GM18951 (cell line): ENCODE results near the gene GMDS.

Experiments used
- POLR2A ChIP-seq: IDR thresholded peaks from 4 replicates; pipeline ENCODE4 v1.6.1; 2011; ENCODE audit warnings: mild to moderate bottlenecking; ENCODE audit not compliant: insufficient read length, insufficient read depth; ENCODE audit errors: extremely low read depth
- in situ Hi-C: fragments of 300-500 bp; cut with MboI; formaldehyde crosslinking; loops from one replicate; pipeline ENCODE4 v1.12.0; 2022; ENCODE audit warnings: low sequenced_read_pairs, mixed read lengths, inconsistent platforms; ENCODE audit not compliant: unreplicated experiment

The GMDS gene

GRCh38 chr6:1614448-1615150, 630.8 kb downstream of the GMDS start:
- TF ChIP-seq POLR2A, result no peak
- in situ Hi-C loops, result loop anchor here (25.0 kb wide), 1 partner anchor 573 kb away; no protein-coding TSS in a partner anchor

GRCh38 chr6:1613688-1614447, 631.5 kb downstream of the GMDS start:
- no peak for TF ChIP-seq POLR2A
- in situ Hi-C loops, result loop anchor here (25.0 kb wide), 1 partner anchor 573 kb away; no protein-coding TSS in a partner anchor

- in situ Hi-C loops, result loop anchor here (25.0 kb wide), 1 partner anchor 574 kb away; no protein-coding TSS in a partner anchor
- no peak for TF ChIP-seq POLR2A
Measured at GRCh38 chr6:1613346-1613687, 632.1 kb downstream of the GMDS start.

GRCh38 chr6:1612974-1613306, 632.5 kb downstream of the GMDS start:
- TF ChIP-seq POLR2A, result no peak
- in situ Hi-C loops, result loop anchor here (25.0 kb wide), 1 partner anchor 574 kb away; no protein-coding TSS in a partner anchor

- in situ Hi-C loops, result loop anchor here (25.0 kb wide), 1 partner anchor 575 kb away; no protein-coding TSS in a partner anchor
Measured at GRCh38 chr6:1612299-1612973, 633.0 kb downstream of the GMDS start.

GRCh38 chr6:1611572-1612298, 633.7 kb downstream of the GMDS start:
- no peak for TF ChIP-seq POLR2A
- in situ Hi-C loops, result loop anchor here (25.0 kb wide), 1 partner anchor 576 kb away; no protein-coding TSS in a partner anchor

More at GRCh38 chr6:1612299-1612973, 633.0 kb downstream of the GMDS start:
- no peak for TF ChIP-seq POLR2A

DNA sequence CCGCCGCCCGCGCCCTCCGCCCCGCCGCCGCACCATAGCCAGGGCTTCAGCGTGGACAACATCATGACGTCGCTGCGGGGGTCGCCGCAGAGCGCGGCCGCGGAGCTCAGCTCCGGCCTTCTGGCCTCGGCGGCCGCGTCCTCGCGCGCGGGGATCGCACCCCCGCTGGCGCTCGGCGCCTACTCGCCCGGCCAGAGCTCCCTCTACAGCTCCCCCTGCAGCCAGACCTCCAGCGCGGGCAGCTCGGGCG, 634.2 kb downstream of the GMDS start:
- in situ Hi-C loops, result loop anchor here (25.0 kb wide), 1 partner anchor 576 kb away; no protein-coding TSS in a partner anchor
- TF ChIP-seq POLR2A, result no peak

GRCh38 chr6:1610497-1611321, 634.7 kb downstream of the GMDS start:
- no peak for TF ChIP-seq POLR2A
- in situ Hi-C loops, result loop anchor here (25.0 kb wide), 1 partner anchor 577 kb away; no protein-coding TSS in a partner anchor

- in situ Hi-C loops, result loop anchor here (10.0 to 25.0 kb wide), 2 partner anchors 495 to 577 kb away; no protein-coding TSS in a partner anchor
- TF ChIP-seq POLR2A, result no peak
Measured at GRCh38 chr6:1609648-1610496, 635.5 kb downstream of the GMDS start, which contains the start of gene FOXC1. FOXC1 (plus strand) TSS chr6:1609915; CDS start chr6:1610446, 531 bp downstream.

DNA sequence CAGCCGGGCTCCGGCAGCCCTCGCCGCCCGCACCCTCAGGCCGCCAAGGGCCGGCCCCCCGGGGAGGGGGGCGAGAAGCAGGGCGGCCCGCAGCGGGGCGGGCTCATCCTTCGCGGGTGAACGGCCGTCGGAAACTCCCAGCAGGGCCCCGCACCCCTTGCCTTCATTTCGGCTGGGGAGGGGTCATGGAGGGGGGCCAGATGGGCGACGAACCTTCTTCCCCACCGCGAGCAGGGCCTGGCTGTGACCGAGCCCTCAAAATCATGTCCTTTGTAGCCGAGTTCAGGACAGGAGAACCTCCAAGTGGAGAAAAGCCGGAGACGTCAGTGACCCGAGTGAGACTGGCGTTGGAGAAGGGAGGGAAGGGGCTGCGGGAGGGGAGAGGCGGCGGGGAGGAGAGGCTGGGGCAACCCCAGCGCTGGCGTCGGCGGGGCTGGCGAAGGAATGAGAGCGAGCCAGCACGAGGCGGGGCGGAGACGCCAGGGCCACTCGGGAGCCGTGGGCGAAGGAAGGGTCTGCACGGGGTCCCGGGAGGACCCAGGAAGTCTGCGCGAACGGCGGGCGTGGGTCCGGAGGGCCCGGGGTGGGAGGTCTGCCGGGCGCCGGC, 636.3 kb downstream of the GMDS start:
- no peak for TF ChIP-seq POLR2A
- in situ Hi-C loops, result loop anchor here (10.0 to 25.0 kb wide), 2 partner anchors 496 to 578 kb away; no protein-coding TSS in a partner anchor
